Hematopoietic multipotent progenitor cell (in vitro differentiated cells): Measurements from ENCODE around the gene GPT2. TPM values are rescaled to one million over a fixed set of nuclear protein-coding genes. Genes with fewer than 3 reads are reported as not detected.

Source experiments
- DNase-seq, 3 donors: peaks; one replicate each; pipeline ENCODE4 v3.0.0-alpha.2; 2011 to 2015; ENCODE audit warnings: low read depth in 2 of 3, low spot score in 2 of 3
- total RNA-seq: library from RNA; depleted of rRNA; stranded (reverse); fragments of >200 nt; gene quantifications from one replicate; pipeline ENCODE4 v1.2.3, GENCODE V29; 2012

Gene GPT2
- total RNA-seq, 1 donor, result 8.3 TPM

- no peak for DNase-seq
These were observed 11.5 kb downstream of the GPT2 start for GRCh38 chr16:46895399-46896313.

GRCh38 chr16:46896314-46896968, 12.3 kb downstream of the GPT2 start:
- DNase-seq, result no peak

GRCh38 chr16:46897471-46897870, 13.3 kb downstream of the GPT2 start:
- no peak for DNase-seq

- no peak for DNase-seq
These were observed 13.8 kb downstream of the GPT2 start for GRCh38 chr16:46898006-46898405.

- DNase-seq, result no peak
These were observed 15.4 kb downstream of the GPT2 start for GRCh38 chr16:46899443-46900143.

- no peak for DNase-seq
These were observed 16.5 kb downstream of the GPT2 start for GRCh38 chr16:46900455-46901235.

- DNase-seq, result no peak
These were observed 17.5 kb downstream of the GPT2 start for GRCh38 chr16:46901709-46902108.

GRCh38 chr16:46903255-46903905, 19.2 kb downstream of the GPT2 start:
- no peak for DNase-seq

GRCh38 chr16:46904471-46904870, 20.3 kb downstream of the GPT2 start:
- no peak for DNase-seq

- DNase-seq, result no peak
These were observed 22.3 kb downstream of the GPT2 start for GRCh38 chr16:46906360-46907060.

- no peak for DNase-seq
These were observed 23.1 kb downstream of the GPT2 start for GRCh38 chr16:46907061-46907774.

GRCh38 chr16:46908540-46909372, 24.6 kb downstream of the GPT2 start:
- peak; percentile 39 to 80 (median 55) for DNase-seq

GRCh38 chr16:46911038-46911437, 26.9 kb downstream of the GPT2 start:
- DNase-seq, result no peak

GRCh38 chr16:46911650-46912049, 27.5 kb downstream of the GPT2 start:
- DNase-seq, result no peak

GRCh38 chr16:46914556-46915201, 30.5 kb downstream of the GPT2 start:
- DNase-seq, result no peak

- DNase-seq, result no peak
These were observed 31.4 kb downstream of the GPT2 start for GRCh38 chr16:46915483-46916025.

GRCh38 chr16:46916980-46917379, 32.8 kb downstream of the GPT2 start:
- no peak for DNase-seq
